PFSK-1 (cell line): ENCODE measurements around the gene UBAC2.

Source experiments
- FOXP2 ChIP-seq: optimal IDR thresholded peaks from 2 replicates; pipeline ENCODE3; 2011; ENCODE audit warnings: borderline replicate concordance, control low read depth, inconsistent platforms; ENCODE audit not compliant: insufficient read depth; ENCODE audit errors: extremely low read length, extremely low read depth
- POLR2AphosphoS5 ChIP-seq: IDR thresholded peaks from 2 replicates; pipeline ENCODE4 v1.6.1; 2012; ENCODE audit warnings: low read depth, mild to moderate bottlenecking, control low read depth, low read length, moderate library complexity
- SIN3A ChIP-seq: IDR thresholded peaks from 2 replicates; pipeline ENCODE4 v1.6.1; 2012; ENCODE audit warnings: mild to moderate bottlenecking, low read length, moderate library complexity, borderline replicate concordance; ENCODE audit not compliant: insufficient read depth
- TAF1 ChIP-seq: IDR thresholded peaks from 2 replicates; pipeline ENCODE4 v1.6.1; 2012; ENCODE audit warnings: low read length, control low read depth, borderline replicate concordance; ENCODE audit not compliant: insufficient read depth
- TF ChIP-seq, protein P1 (sequence below), 2 experiments: IDR thresholded peaks; 2 replicates each; pipeline versions ENCODE4 v1.6.1 to v1.8.0; 2011 to 2012; ENCODE audit warnings: low read depth in 2 of 2, low read length in 2 of 2, control low read depth in 1 of 2, inconsistent platforms in 1 of 2, mild to moderate bottlenecking in 1 of 2, moderate library complexity in 1 of 2; ENCODE audit not compliant: insufficient read depth in 1 of 2

Gene UBAC2

DNA sequence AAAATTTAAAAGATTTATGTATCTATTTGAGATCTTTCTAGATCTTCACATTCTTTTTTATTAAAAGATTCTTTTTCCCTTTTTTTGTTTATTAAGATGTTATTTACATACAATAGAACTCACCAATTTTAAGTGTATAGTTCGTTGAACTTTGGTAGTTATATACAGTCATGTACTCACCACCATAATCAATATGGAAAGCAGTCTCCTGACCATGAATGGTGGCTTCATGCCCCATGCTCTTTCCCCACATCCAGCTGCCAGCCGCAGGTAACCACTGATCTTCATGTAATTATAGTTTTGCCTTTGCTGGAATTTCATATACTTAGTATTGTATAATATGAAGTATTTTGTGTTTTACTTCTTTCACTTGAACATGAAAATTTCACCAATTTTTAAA lies 127.1 kb downstream of the UBAC2 start:
- TF ChIP-seq TAF1 (no peak), SIN3A (no peak), FOXP2 (no peak), POLR2AphosphoS5 (no peak)
- TF ChIP-seq, protein P1, sequence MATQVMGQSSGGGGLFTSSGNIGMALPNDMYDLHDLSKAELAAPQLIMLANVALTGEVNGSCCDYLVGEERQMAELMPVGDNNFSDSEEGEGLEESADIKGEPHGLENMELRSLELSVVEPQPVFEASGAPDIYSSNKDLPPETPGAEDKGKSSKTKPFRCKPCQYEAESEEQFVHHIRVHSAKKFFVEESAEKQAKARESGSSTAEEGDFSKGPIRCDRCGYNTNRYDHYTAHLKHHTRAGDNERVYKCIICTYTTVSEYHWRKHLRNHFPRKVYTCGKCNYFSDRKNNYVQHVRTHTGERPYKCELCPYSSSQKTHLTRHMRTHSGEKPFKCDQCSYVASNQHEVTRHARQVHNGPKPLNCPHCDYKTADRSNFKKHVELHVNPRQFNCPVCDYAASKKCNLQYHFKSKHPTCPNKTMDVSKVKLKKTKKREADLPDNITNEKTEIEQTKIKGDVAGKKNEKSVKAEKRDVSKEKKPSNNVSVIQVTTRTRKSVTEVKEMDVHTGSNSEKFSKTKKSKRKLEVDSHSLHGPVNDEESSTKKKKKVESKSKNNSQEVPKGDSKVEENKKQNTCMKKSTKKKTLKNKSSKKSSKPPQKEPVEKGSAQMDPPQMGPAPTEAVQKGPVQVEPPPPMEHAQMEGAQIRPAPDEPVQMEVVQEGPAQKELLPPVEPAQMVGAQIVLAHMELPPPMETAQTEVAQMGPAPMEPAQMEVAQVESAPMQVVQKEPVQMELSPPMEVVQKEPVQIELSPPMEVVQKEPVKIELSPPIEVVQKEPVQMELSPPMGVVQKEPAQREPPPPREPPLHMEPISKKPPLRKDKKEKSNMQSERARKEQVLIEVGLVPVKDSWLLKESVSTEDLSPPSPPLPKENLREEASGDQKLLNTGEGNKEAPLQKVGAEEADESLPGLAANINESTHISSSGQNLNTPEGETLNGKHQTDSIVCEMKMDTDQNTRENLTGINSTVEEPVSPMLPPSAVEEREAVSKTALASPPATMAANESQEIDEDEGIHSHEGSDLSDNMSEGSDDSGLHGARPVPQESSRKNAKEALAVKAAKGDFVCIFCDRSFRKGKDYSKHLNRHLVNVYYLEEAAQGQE (IDR thresholded peaks at IDR 0.05; ENCODE audit: insufficient read depth in 1 of 2, low read depth in 2 of 2, low read length in 2 of 2): no peak

DNA sequence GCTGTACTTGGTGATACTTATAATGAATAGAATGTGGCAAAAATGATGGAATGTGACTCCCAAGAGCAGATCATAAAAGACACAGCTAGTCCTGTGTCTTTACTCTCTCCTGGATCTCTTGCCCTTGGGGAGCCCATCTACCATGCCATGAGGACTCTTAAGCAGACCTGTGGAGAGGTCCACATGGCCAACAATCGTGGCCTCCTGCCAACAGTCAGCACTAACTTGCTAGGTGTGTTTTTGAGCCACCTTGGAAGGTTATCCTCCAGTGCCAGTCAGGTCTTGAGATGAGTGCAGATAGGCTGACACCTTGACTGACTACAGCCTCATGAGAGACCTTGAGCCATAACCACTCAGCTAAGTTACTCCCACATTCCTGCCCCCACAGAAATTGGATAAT lies 128.8 kb downstream of the UBAC2 start:
- TF ChIP-seq POLR2AphosphoS5: no peak
- no peak for TF ChIP-seq FOXP2
- TF ChIP-seq, protein P1 (IDR thresholded peaks at IDR 0.05; ENCODE audit: insufficient read depth in 1 of 2, low read depth in 2 of 2, low read length in 2 of 2): no peak

DNA sequence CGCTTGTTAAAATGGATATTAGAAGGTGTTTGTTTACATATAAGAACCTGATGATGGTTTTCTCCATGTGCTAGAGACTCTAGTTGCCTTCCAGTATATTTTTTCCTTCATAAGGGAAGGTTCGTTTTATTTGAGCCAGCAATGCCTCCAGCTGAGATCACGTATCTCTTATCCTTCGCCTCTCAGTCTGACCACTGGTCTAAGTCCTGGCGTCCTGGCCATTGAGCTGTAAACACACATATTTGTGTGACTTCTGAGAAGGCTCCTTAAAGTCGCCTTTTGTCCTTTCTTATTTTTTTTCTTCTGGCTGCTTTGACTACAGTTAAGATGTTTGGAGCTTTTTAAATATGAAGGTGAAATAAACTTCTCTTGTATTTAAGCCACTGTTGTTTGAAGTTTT lies 130.3 kb downstream of the UBAC2 start:
- TF ChIP-seq TAF1: no peak
- TF ChIP-seq FOXP2: no peak
- TF ChIP-seq, protein P1 (IDR thresholded peaks at IDR 0.05; ENCODE audit: insufficient read depth in 1 of 2, low read depth in 2 of 2, low read length in 2 of 2): no peak
- TF ChIP-seq SIN3A: no peak
- no peak for TF ChIP-seq POLR2AphosphoS5

DNA sequence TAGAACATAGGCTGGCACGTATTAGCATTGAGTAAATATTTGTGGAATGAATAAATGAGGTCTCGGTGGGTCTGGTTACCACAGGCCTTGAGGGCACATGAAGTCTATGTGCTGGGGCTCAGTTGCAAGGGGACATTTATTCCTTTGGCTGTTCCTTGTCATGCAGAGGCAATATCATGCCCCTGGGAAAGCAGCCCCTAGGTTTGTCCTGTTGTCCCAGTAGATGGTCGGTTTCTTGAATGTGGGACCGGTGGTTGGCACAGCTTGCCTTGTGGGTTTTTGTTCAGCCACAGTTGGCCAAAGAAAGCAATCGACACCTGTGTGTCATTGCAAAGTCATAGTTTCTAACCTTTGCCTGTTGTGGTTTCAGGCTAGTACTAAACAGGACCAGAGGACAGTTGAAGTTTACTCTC lies 131.2 kb downstream of the UBAC2 start:
- TF ChIP-seq SIN3A: no peak
- TF ChIP-seq FOXP2: no peak

DNA sequence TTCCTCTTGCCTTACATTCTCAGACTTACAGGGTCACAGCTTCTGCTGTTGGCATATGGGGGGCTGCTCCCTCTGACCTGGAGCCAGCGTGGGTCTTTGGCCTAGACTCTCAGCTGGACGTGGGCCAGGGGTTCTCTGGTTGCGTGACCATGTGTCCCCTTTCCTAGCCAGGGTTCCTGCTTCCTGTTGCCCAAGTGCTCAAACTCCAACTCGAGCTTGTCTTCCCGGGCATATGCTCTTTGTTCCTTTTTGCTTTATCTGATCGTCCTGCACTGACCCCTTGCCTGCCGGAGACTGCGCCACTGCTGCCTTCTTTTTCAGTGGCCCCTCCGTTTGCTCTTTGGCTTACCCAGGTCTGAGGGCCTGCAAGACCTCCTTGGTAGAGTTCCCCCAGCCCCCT lies 131.8 kb downstream of the UBAC2 start:
- no peak for TF ChIP-seq SIN3A
- no peak for TF ChIP-seq FOXP2
- TF ChIP-seq, protein P1 (IDR thresholded peaks at IDR 0.05; ENCODE audit: insufficient read depth in 1 of 2, low read depth in 2 of 2, low read length in 2 of 2): no peak
- TF ChIP-seq TAF1: no peak
- TF ChIP-seq POLR2AphosphoS5: no peak

DNA sequence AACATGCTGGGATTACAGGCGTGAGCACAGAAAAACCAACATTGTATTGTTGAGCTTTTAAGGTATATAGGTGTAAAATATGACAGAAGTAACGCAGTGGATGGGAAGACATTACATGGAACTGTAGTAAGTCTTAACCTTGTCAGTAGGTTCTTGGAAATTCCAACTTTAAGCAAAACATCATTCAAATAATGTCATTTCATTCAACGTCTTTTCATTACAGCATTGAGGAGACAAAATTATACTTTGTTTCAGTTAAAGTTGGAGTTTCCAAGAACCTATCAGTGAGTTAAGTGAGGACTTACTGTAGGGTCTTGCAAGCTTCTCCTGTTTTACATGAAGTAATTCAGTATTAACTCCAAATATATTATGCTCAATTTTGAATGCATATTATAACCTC lies 133.6 kb downstream of the UBAC2 start:
- TF ChIP-seq POLR2AphosphoS5 (no peak), TAF1 (no peak)
- TF ChIP-seq, protein P1 (IDR thresholded peaks at IDR 0.05; ENCODE audit: insufficient read depth in 1 of 2, low read depth in 2 of 2, low read length in 2 of 2): no peak
